HG03442 (cell line): ENCODE data around the gene ACACA.
"Not testable (repeated sequence)": the region's sequence is repeated elsewhere in the genome, so short reads cannot be mapped to it uniquely, and the experiment has no call there.

Source experiments
- ATAC-seq: cut with Tn5 transposase; IDR thresholded peaks from one replicate; pipeline ENCODE4 v1.9.1; 2021; ENCODE audit warnings: mild to moderate bottlenecking, moderate library complexity; ENCODE audit not compliant: unreplicated experiment

ACACA gene

GRCh38 chr17:37356796-37357569, 49.7 kb downstream of the ACACA start:
- not testable (repeated sequence) for ATAC-seq

- ATAC-seq = not testable (repeated sequence)
Measured at GRCh38 chr17:37346863-37347402, 59.7 kb downstream of the ACACA start.

- ATAC-seq = no peak
Measured at GRCh38 chr17:37344519-37344918, 62.1 kb downstream of the ACACA start.

DNA sequence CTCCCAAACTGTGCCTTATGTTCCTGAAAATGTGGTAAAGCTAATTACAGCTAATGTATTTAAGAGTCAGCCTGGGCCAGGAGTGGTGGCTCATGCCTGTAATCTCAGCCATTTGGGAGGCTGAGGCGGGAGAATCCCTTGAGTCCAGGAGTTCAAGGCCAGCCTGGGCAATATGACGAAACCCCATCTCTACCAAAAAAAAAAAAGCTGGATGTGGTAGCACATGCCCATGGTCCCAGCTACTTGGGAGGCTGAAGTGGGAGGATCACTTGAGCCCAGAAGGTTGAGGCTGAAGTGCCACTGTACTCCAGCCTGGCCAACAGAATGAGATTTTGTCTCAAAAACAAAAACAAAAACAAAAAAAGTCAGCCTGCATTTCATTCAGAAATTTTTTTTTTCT, 64.0 kb downstream of the ACACA start:
- ATAC-seq = no peak

DNA sequence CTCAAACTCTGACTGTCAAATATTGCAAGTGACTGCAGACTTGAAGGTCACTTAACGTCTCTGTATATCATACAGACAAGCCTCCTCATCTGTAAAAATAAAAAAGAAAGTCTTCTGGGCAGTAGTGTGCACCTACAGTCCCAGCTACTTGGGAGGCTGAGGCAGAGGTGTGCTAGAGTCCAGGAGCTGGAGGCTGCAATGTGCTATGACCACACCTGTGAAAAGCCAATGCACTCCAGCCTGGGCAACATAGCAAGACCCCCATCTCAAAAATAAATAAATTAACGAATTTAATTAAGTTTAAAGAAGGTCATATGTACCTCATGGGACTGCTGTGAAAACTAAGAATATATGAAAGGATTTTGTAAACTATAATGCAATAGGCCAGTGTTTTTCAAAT, 65.8 kb downstream of the ACACA start:
- no peak for ATAC-seq

DNA sequence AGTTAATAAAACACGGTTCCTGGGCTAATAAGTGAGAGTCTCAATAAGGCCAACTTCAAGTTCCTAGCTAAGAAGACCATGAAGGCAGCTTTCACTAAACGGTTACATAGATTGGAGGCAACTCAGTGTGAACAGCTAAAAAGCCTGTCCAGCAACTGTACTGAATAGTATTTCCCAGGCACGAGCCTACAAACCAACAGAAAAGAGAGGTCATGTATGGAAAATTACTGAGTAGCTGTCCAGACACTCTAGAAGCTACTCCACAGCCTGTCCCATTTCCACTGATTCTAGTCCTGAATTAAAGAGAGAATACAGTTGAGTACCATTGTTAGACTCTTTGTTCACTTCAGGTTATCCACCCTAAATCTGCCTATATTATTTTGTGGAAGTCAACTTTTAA, 67.3 kb downstream of the ACACA start:
- ATAC-seq = no peak

GRCh38 chr17:37338847-37339246, 67.8 kb downstream of the ACACA start:
- ATAC-seq = no peak

DNA sequence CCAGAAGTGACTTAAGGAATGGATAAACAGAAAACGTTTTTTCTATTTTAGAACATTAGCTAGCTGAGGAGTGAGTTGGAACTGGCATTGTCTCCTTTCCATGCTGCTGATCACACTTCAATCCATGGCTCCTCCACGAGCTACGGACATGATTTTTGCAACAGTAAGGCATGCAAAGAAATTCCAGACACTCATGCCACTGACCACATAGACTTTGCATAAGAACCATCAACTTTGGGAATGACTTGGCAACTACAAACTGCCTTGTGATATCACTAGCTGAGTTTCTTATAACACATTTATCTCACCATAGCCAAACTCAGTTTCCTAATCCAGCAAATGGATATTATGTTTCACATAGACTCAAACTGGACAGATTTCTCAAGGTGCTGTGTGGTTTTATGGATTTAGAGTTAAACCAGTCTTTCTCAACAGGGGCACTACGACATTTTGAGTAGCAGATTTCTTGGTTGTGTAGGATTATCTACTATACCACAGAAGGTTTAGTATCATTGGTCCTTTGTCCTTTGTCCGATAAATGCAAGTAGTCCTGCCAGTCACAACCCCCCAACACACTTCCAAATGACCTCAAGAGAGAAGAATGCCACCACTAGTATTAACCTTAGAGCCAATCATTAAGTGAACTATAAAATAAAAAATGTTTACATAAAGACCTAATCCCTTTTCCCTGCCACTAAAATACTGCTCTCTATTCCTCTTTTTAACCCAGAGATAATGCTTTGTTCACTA, 79.1 kb downstream of the ACACA start:
- no peak for ATAC-seq

GRCh38 chr17:37322826-37323561, 83.6 kb downstream of the ACACA start:
- ATAC-seq = no peak

GRCh38 chr17:37322106-37322505, 84.5 kb downstream of the ACACA start:
- ATAC-seq = no peak

DNA sequence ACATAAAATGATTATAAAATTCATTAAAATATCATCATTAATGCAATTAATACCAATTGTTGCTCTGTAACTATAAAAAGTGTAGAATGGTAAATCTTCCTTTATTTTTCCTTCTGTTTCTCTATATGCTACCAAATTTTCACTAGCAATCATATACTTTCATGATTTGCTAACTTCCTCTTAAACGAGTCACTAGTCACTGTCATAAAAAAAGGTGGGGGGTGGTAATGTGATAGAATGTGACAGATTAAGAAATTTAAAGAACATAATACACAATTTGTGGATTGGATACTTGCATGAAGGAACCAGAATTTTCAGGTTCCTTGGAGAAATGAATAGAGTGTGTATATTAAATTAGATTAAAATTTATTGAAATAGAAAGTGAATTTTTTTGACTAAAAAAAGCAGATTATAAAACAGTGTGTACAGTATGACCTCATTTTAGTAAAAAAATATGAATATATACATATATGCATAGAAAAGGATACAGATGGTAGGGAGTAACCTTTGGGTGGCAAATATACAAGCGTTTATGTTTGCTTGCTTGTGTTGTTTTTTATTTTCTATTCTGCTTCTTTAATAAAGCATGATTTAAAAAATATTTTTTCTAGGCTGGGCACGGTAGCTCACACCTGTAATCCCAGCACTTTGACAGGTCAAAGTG, 87.6 kb downstream of the ACACA start:
- no peak for ATAC-seq

DNA sequence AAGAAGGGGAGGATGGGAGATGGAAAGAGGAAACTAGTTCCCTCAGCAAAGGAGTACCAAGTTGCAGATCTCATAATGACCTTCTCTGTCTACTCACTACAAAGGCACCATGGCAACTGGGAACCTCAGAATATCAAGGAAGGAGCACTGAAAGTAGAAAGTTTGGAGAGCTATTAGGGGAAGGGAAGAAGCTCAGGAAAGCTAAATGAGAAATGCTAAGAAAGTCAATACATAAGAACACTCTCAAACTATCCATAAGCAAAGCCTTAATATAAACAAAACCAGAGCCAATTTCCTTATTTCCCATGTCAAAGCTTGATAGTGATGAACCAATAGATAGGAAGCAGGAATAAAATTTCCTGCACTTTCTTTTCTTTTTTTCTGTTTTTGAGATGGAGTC, 88.8 kb downstream of the ACACA start:
- ATAC-seq = no peak

- no peak for ATAC-seq
Measured at GRCh38 chr17:37315601-37316000, 91.0 kb downstream of the ACACA start.

GRCh38 chr17:37312137-37312923, 94.3 kb downstream of the ACACA start:
- ATAC-seq = no peak

GRCh38 chr17:37310940-37311339, 95.7 kb downstream of the ACACA start:
- ATAC-seq = no peak

GRCh38 chr17:37309051-37309450, 97.6 kb downstream of the ACACA start:
- ATAC-seq = no peak

DNA sequence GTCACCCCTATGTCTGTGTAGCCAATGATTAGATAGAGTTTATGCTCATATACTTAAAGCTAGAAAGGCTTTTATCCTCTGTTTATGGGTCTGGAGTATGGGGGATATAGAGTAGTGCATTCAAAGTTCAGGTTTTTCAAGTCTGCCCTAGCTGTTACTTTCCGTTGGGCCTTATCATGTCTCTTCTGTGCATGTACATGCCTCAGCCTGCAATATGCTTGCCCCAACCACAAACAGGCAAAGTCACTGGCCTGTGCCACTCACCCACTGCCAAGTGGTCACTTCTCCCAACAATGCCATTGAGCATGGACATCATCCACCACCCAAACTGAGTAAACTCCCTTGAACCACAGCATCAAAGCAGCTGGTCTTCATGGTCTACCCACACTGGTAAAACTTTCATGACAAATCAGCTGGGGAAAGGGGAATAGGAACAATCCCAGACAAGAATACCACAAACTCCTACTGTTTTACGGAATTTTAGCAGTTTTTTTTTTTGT, 101.2 kb downstream of the ACACA start:
- no peak for ATAC-seq

DNA sequence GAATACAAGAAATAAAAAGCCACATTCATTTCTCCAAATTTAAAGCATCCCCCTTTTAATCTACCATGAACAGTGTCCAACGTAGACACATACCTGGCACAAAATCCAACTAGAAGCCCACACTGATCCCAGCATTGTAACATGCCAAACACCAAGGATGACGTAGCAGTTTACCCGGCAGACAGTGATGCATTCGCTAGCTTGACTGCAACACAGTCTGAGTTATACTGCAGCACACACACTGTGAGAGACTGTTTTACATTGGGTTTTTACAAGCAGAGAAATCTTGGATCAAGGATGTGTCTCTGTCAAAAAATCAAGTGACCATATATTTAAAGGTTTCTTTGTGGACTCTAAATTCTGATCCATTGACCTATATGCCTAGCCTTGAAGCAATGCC, 105.3 kb downstream of the ACACA start:
- ATAC-seq = no peak

DNA sequence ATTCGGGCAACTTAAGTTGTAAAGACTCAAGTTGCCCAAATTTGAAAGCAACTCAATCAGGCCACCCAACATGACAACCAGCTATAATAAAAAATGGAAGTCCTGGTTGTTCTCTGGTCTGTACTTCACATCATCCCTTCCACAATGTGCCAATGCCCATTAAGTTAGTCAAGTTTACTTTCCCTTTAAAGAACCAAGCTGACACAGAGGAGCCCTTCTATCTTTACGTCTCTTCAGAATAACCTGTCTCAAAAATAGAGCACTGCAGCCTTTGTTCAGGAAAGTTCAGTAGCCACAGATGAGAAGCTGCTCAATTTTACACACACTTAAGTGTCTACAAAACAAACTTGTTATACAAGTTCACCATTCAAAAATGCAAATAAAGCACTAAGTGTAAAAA, 106.0 kb downstream of the ACACA start:
- no peak for ATAC-seq
